SK-N-MC (cell line): Measurements from ENCODE around the gene ACCS.

Source experiments
- EZH2 ChIP-seq: fragments of 200-600 bp; sonication (generic); IDR thresholded peaks from one replicate; pipeline ENCODE4 v1.6.1; 2017; ENCODE audit warnings: antibody characterized with exemption
- FOXP2 ChIP-seq: optimal IDR thresholded peaks from 2 replicates; pipeline ENCODE3; 2011; ENCODE audit warnings: mild to moderate bottlenecking, moderate library complexity; ENCODE audit not compliant: insufficient read depth; ENCODE audit errors: extremely low read length, control extremely low read depth
- POLR2AphosphoS5 ChIP-seq: IDR thresholded peaks from 2 replicates; pipeline ENCODE4 v1.6.1; 2012; ENCODE audit warnings: mild to moderate bottlenecking, low read depth, low read length, borderline replicate concordance

- TF ChIP-seq POLR2AphosphoS5: no peak
- TF ChIP-seq EZH2: no peak
- no peak for TF ChIP-seq FOXP2
Observed at GRCh38 chr11:44018127-44018521, 47.9 kb upstream of the ACCS start.
